ENCODE data around the gene DACT1. TPM values are rescaled to one million over a fixed set of nuclear protein-coding genes. Genes with fewer than 3 reads are reported as not detected.

DACT1 gene
- total RNA-seq, 1 experiment from 2014 or later = 4.4 TPM

DNA sequence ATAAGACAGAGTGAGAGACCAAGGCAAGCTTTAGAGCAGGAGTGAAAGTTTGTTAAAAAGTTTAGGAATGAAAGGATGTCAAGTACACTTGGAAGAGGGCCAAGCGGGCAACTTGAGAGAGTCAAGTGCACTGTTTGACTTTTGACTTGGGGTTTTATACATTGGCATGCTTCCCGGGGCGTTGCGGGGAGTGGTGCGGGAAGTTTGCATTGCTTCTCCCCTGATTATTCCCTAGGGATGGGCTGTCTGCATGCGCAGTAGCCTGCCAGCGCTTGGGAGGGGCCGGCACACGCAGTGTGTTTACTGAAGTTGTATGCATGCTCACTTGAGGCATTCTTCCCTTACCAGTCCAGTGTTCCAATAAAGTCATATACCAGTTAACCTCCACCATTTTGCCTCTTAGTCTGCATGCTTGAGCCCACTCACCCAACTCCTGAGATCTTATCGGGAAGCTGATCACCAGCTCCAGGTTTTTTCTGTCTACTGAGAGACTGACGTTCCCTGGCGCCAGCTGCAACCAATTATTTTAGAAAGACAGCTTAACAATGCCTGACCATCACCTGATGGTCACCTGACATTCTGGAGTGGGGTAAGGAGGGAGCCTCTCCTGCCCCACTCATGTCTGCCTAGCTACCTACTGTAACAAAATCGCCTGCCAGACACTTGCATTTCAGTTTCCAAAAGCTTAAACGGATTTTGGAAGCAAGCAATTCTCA is 53.2 kb downstream of the DACT1 start:
- Histone ChIP-seq H3K9me3 (ENCODE audit: control insufficient read depth, low read depth, low read length) (no peaks in the 10 kb centered on the region), H2BK15ac (ENCODE audit: low read depth, low read length) (no peak overlapping the region), H3K4ac (ENCODE audit: low read depth, low read length) (no peak overlapping the region), H2BK5ac (ENCODE audit: insufficient read length, low read length) (no peak overlapping the region), H4K8ac (replicated peaks; ENCODE audit: insufficient read length, low read depth, low read length) (no peak overlapping the region), H3K23ac (ENCODE audit: insufficient read length, low read depth, low read length) (no peak overlapping the region), H4K20me1 (ENCODE audit: control insufficient read depth, insufficient read depth, insufficient read length) (no peaks in the 10 kb centered on the region), H3K14ac (ENCODE audit: insufficient read depth, low read length) (no peak overlapping the region), H3K23me2 (ENCODE audit: insufficient read length, low read depth, low read length, poor library complexity, severe bottlenecking) (no peaks in the 10 kb centered on the region), H2BK12ac (ENCODE audit: insufficient read length, low read depth, low read length) (no peak overlapping the region), H3K18ac (ENCODE audit: insufficient read length, low read depth, low read length) (no peak overlapping the region), H3K79me1 (ENCODE audit: insufficient read depth, low read depth, low read length, poor library complexity, severe bottlenecking) (no peaks in the 10 kb centered on the region), H2AK5ac (ENCODE audit: insufficient read length, low read length) (no peak overlapping the region), H3K79me2 (ENCODE audit: insufficient read depth, low read length) (no peaks in the 10 kb centered on the region), H2BK20ac (ENCODE audit: low read depth, low read length, poor library complexity, severe bottlenecking) (no peak overlapping the region), H3K27ac (ENCODE audit: insufficient read length, low read depth, low read length) (no peak overlapping the region), H3K9ac (ENCODE audit: extremely low read depth, insufficient read length, low read length) (no peak overlapping the region), H3K27me3 (ENCODE audit: insufficient read depth, low read length) (no peaks in the 10 kb centered on the region), H2AFZ (ENCODE audit: low read length) (no peak overlapping the region), H2BK120ac (ENCODE audit: low read depth, low read length, poor library complexity, severe bottlenecking) (no peak overlapping the region), H4K91ac (ENCODE audit: insufficient read length, low read depth, low read length) (no peak overlapping the region), H3K4me2 (ENCODE audit: insufficient read depth, insufficient read length, low read length) (no peak overlapping the region), H3K4me1 (ENCODE audit: insufficient read depth, low read length) (no peaks in the 10 kb centered on the region), H3T11ph (ENCODE audit: low read length) (no peak overlapping the region), H3K56ac (ENCODE audit: insufficient read length, low read depth, low read length) (no peak overlapping the region), H4K5ac (ENCODE audit: insufficient read length, low read depth, low read length) (no peak overlapping the region)
- no CpG with 5 or more reads among the region's 14 CpGs for WGBS (ENCODE audit: extremely low coverage, insufficient read length, low lambda C conversion rate)
- Mint-ChIP-seq H3K4me1 (peaks cover 5% of the 10 kb centered on the region in 2 experiments; a peak in 2 of 4 replicates), H3K36me3 (ENCODE audit: insufficient read depth in 1 of 3, low read depth in 3 of 3) (peaks cover 5 to 13% (median 6%) of the 10 kb centered on the region in 3 experiments), H3K27me3 (ENCODE audit: low read depth) (no peaks in the 10 kb centered on the region), H3K9me3 (peaks cover 21 to 22% of the 10 kb centered on the region in 2 experiments), H3K27ac (no peak overlapping the region; a peak in 1 of 7 replicates), H3K4me3 (no peak overlapping the region)
- TF ChIP-seq, protein P1, sequence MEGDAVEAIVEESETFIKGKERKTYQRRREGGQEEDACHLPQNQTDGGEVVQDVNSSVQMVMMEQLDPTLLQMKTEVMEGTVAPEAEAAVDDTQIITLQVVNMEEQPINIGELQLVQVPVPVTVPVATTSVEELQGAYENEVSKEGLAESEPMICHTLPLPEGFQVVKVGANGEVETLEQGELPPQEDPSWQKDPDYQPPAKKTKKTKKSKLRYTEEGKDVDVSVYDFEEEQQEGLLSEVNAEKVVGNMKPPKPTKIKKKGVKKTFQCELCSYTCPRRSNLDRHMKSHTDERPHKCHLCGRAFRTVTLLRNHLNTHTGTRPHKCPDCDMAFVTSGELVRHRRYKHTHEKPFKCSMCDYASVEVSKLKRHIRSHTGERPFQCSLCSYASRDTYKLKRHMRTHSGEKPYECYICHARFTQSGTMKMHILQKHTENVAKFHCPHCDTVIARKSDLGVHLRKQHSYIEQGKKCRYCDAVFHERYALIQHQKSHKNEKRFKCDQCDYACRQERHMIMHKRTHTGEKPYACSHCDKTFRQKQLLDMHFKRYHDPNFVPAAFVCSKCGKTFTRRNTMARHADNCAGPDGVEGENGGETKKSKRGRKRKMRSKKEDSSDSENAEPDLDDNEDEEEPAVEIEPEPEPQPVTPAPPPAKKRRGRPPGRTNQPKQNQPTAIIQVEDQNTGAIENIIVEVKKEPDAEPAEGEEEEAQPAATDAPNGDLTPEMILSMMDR (conservative IDR thresholded peaks at IDR 0.05) = no peak
- DNase-seq = no peak
